OCI-LY7 (cell line): Measurements from ENCODE around the gene MUC7. TPM values are rescaled to one million over a fixed set of nuclear protein-coding genes. Genes with fewer than 3 reads are reported as not detected.

Experiments
- BruUV-seq: library from RNA; stranded (reverse); fragments of 400-500 nt; replicated peaks from 2 replicates; lab custom pipeline; 2021; lab: Mats Ljungman, UMichigan
- CTCF ChIA-PET: fragments of 300-600 bp; sonication (Branson Sonifier 250); formaldehyde crosslinking; loops from one replicate; lab custom pipeline; 2022; ENCODE audit warnings: antibody characterized with exemption; ENCODE audit not compliant: unreplicated experiment; lab: Charles Lee
- POLR2A ChIA-PET: fragments of 300-600 bp; sonication (Branson Sonifier 250); formaldehyde crosslinking; loops from one replicate; lab custom pipeline; 2022; ENCODE audit warnings: antibody characterized with exemption; lab: Charles Lee
- DNase-seq: peaks from one replicate; pipeline ENCODE4 v3.0.0-alpha.2; 2015; ENCODE audit warnings: low spot score
- H2AFZ ChIP-seq: fragments of 200-600 bp; sonication (generic), shearing (Covaris generic); 2 replicates; pipeline ENCODE4 v1.6.1; 2014; ENCODE audit warnings: mild to moderate bottlenecking, antibody characterized with exemption, low read length, moderate library complexity
- H3K27ac ChIP-seq: fragments of 200-600 bp; sonication (generic); 2 replicates; pipeline ENCODE4 v1.5.1; 2014; ENCODE audit warnings: mixed run types, low read depth, mild to moderate bottlenecking, moderate library complexity, low read length, inconsistent platforms; ENCODE audit not compliant: poor library complexity, severe bottlenecking
- H3K36me3 ChIP-seq: fragments of 200-600 bp; sonication (generic); 2 replicates; pipeline ENCODE4 v1.6.1; 2014; ENCODE audit warnings: mild to moderate bottlenecking, antibody characterized with exemption, low read length, moderate library complexity, mixed read lengths; ENCODE audit not compliant: insufficient read depth
- H3K4me1 ChIP-seq: fragments of 200-600 bp; sonication (generic); 2 replicates; pipeline ENCODE4 v1.5.1; 2014; ENCODE audit warnings: mild to moderate bottlenecking, low read length; ENCODE audit not compliant: insufficient read depth, poor library complexity, severe bottlenecking
- H3K4me2 ChIP-seq: fragments of 200-600 bp; sonication (generic); 2 replicates; pipeline ENCODE4 v1.6.1; 2014; ENCODE audit warnings: mild to moderate bottlenecking, low read length
- H3K4me3 ChIP-seq: fragments of 200-600 bp; sonication (generic); 2 replicates; pipeline ENCODE4 v1.5.1; 2014; ENCODE audit warnings: mild to moderate bottlenecking, low read depth, low read length; ENCODE audit not compliant: poor library complexity, severe bottlenecking
- H3K79me2 ChIP-seq: fragments of 200-600 bp; sonication (generic); 2 replicates; pipeline ENCODE4 v1.6.1; 2016; ENCODE audit warnings: low read depth, mild to moderate bottlenecking, low read length, moderate library complexity, mixed read lengths; ENCODE audit not compliant: insufficient read depth
- H3K9me2 ChIP-seq: fragments of 200-600 bp; sonication (generic); 2 replicates; pipeline ENCODE4 v1.6.1; 2016; ENCODE audit warnings: mild to moderate bottlenecking, low read length, mixed read lengths; ENCODE audit not compliant: insufficient read depth
- H3K9me3 ChIP-seq: fragments of 200-600 bp; sonication (generic); 2 replicates; pipeline ENCODE4 v1.6.1; 2014; ENCODE audit warnings: mild to moderate bottlenecking, mixed run types, low read length, mixed read lengths
- H4K20me1 ChIP-seq: fragments of 200-600 bp; sonication (generic); 2 replicates; pipeline ENCODE4 v1.6.1; 2014; ENCODE audit warnings: mild to moderate bottlenecking, antibody characterized with exemption, low read length, moderate library complexity, mixed read lengths; ENCODE audit not compliant: insufficient read depth
- CTCF ChIP-seq: fragments of 200-600 bp; sonication (generic); conservative IDR thresholded peaks from 2 replicates; pipeline ENCODE4 v1.5.1; 2014; ENCODE audit warnings: mild to moderate bottlenecking, antibody characterized with exemption, low read length, moderate library complexity, mixed read lengths
- EZH2phosphoT487 ChIP-seq: fragments of 200-600 bp; sonication (generic); IDR thresholded peaks from 2 replicates; pipeline ENCODE4 v1.6.1; 2018; ENCODE audit warnings: low read depth, borderline replicate concordance, mild to moderate bottlenecking, mixed run types, antibody characterized with exemption, low read length, moderate library complexity, mixed read lengths
- intact Hi-C: fragments of 100-400 bp; cut with micrococcal nuclease; formaldehyde crosslinking; loops from one replicate; pipeline ENCODE4 v1.10.0; 2022; ENCODE audit not compliant: unreplicated experiment
- total RNA-seq, 2 experiments: library from RNA; depleted of rRNA in 1 of 2; stranded (reverse); fragments of >200 nt in 1 of 2; shearing (Covaris generic) in 1 of 2; gene quantifications; 2 replicates each; pipeline ENCODE4 v1.2.3, GENCODE V29; 2014 to 2022

MUC7 gene
- total RNA-seq, 2 experiments from 2014 or later = not detected

- Histone ChIP-seq H3K9me3 (no peaks in the 10 kb centered on the region), H4K20me1 (no peaks in the 10 kb centered on the region), H3K4me1 (no peaks in the 10 kb centered on the region), H3K27ac (no peak overlapping the region), H3K36me3 (no peaks in the 10 kb centered on the region), H3K4me2 (no peak overlapping the region), H3K9me2 (no peaks in the 10 kb centered on the region), H2AFZ (no peak overlapping the region), H3K4me3 (no peak overlapping the region), H3K79me2 (no peaks in the 10 kb centered on the region)
- no peak for DNase-seq
- POLR2A ChIA-PET = no interaction called here
- no TSS peak for BruUV-seq
- intact Hi-C loops = no loop called here
- TF ChIP-seq EZH2phosphoT487 (no peak), CTCF (no peak)
- CTCF ChIA-PET = no interaction called here
Observed at GRCh38 chr4:70449220-70449619, 22.8 kb upstream of the MUC7 start.

GRCh38 chr4:70452946-70453345 lies 19.1 kb upstream of the MUC7 start:
- intact Hi-C loops = no loop called here
- CTCF ChIA-PET = no interaction called here

More at GRCh38 chr4:70452946-70453345, 19.1 kb upstream of the MUC7 start:
- POLR2A ChIA-PET = no interaction called here
- no peak overlapping the region for H3K4me2 ChIP-seq
- no peak overlapping the region for H2AFZ ChIP-seq
- no peak for DNase-seq
- no TSS peak for BruUV-seq
- H3K27ac ChIP-seq = no peak overlapping the region
- H3K4me3 ChIP-seq = no peak overlapping the region
- H3K4me1 ChIP-seq = no peaks in the 10 kb centered on the region
- H3K9me3 ChIP-seq = no peaks in the 10 kb centered on the region
- H3K36me3 ChIP-seq = no peaks in the 10 kb centered on the region
- TF ChIP-seq CTCF (no peak), EZH2phosphoT487 (no peak)
- no peaks in the 10 kb centered on the region for H4K20me1 ChIP-seq
- H3K79me2 ChIP-seq = no peaks in the 10 kb centered on the region
- H3K9me2 ChIP-seq = no peaks in the 10 kb centered on the region
